Vagina (tissue), 2 donors: ENCODE results near the gene PROSER2. TPM values are rescaled to one million over a fixed set of nuclear protein-coding genes. Genes with fewer than 3 reads are reported as not detected.

ENCODE experiments used
- DNase-seq, 2 donors: peaks; one replicate each; pipeline ENCODE4 v3.0.0-alpha.2; 2017; ENCODE audit errors: extremely low spot score in 2 of 2
- H3K27ac ChIP-seq: fragments of 200-600 bp; sonication (generic); one replicate; pipeline ENCODE4 v1.5.1; 2019
- H3K27me3 ChIP-seq: fragments of 200-600 bp; sonication (generic); one replicate; pipeline ENCODE4 v1.5.1; 2019
- H3K36me3 ChIP-seq, 2 donors: fragments of 200-600 bp; sonication (generic); one replicate each; pipeline ENCODE4 v1.5.1; 2017 to 2019
- H3K4me1 ChIP-seq: fragments of 200-600 bp; sonication (generic); one replicate; pipeline ENCODE4 v1.5.1; 2019
- H3K4me3 ChIP-seq, 2 donors: fragments of 200-600 bp; sonication (generic); 1 replicate in 1 of 2; 2 replicates in 1 of 2; pipeline ENCODE4 v1.5.1; 2016 to 2019
- H3K9me3 ChIP-seq: fragments of 200-600 bp; sonication (generic); one replicate; pipeline ENCODE4 v1.5.1; 2019
- CTCF ChIP-seq, 3 experiments: fragments of 450-650 bp in 2 of 3; fragments of 200-600 bp in 1 of 3; sonication (generic) in 1 of 3; IDR thresholded peaks; one replicate each; pipeline ENCODE4 v1.5.1; 2017 to 2019; ENCODE audit warnings: antibody characterized with exemption in 3 of 3, mild to moderate bottlenecking in 2 of 3, moderate library complexity in 2 of 3
- POLR2A ChIP-seq, 2 donors: fragments of 450-650 bp; IDR thresholded peaks; one replicate each; pipeline ENCODE4 v1.6.1; 2017; ENCODE audit warnings: antibody characterized with exemption in 2 of 2, mild to moderate bottlenecking in 2 of 2, moderate library complexity in 2 of 2
- POLR2AphosphoS5 ChIP-seq, 2 donors: sonication (generic); formaldehyde crosslinking; IDR thresholded peaks; one replicate each; pipeline ENCODE4 v1.9.0; 2017; ENCODE audit warnings: antibody characterized with exemption in 2 of 2, mild to moderate bottlenecking in 2 of 2, low read depth in 1 of 2; ENCODE audit not compliant: insufficient read depth in 1 of 2
- intact Hi-C: fragments of 100-400 bp; cut with DNase I; formaldehyde crosslinking; loops from one replicate; pipeline ENCODE4 v1.15.1; 2023
- total RNA-seq: library from RNA; depleted of rRNA; stranded (reverse); fragments of >200 nt; gene quantifications from one replicate; pipeline ENCODE4 v1.2.3, GENCODE V29; 2016

Gene PROSER2
- total RNA-seq, 1 donor from 2014 or later: 8.1 TPM

- H3K4me1 ChIP-seq: peaks cover 23% of the 10 kb centered on the region
- TF ChIP-seq CTCF (IDR thresholded peaks at IDR 0.05) (no peak), POLR2A (IDR thresholded peaks at IDR 0.05) (no peak)
- no peaks in the 10 kb centered on the region for H3K9me3 ChIP-seq
- no peak overlapping the region for H3K27ac ChIP-seq
- peak overlapping the region; percentile 50 to 63 for H3K4me3 ChIP-seq
- no peaks in the 10 kb centered on the region for H3K36me3 ChIP-seq
- H3K27me3 ChIP-seq: no peaks in the 10 kb centered on the region
- DNase-seq: no peak
- intact Hi-C loops: loop anchor here (5.0 kb wide), 1 partner anchor 973 kb away; no protein-coding TSS in a partner anchor
Measured at GRCh38 chr10:11824825-11825224, 1.7 kb downstream of the PROSER2 start.

GRCh38 chr10:11825796-11826414 lies 2.7 kb downstream of the PROSER2 start:
- TF ChIP-seq POLR2AphosphoS5 (IDR thresholded peaks at IDR 0.05; ENCODE audit: insufficient read depth in 1 of 2, low read depth in 1 of 2): no peak
- no peak overlapping the region for H3K27ac ChIP-seq
- DNase-seq: no peak
- intact Hi-C loops: no loop called here
- H3K27me3 ChIP-seq: no peaks in the 10 kb centered on the region
- H3K36me3 ChIP-seq: no peaks in the 10 kb centered on the region
- peaks cover 23% of the 10 kb centered on the region for H3K4me1 ChIP-seq
- no peaks in the 10 kb centered on the region for H3K9me3 ChIP-seq
- H3K4me3 ChIP-seq: no peak overlapping the region

- Histone ChIP-seq H3K36me3 (no peaks in the 10 kb centered on the region), H3K27me3 (no peaks in the 10 kb centered on the region), H3K4me1 (peaks cover 23% of the 10 kb centered on the region), H3K4me3 (no peak overlapping the region), H3K27ac (no peak overlapping the region), H3K9me3 (no peaks in the 10 kb centered on the region)
- intact Hi-C loops: no loop called here
- DNase-seq: no peak
- TF ChIP-seq POLR2AphosphoS5 (IDR thresholded peaks at IDR 0.05; ENCODE audit: insufficient read depth in 1 of 2, low read depth in 1 of 2): no peak
- no peak for TF ChIP-seq POLR2A (IDR thresholded peaks at IDR 0.05)
Measured at GRCh38 chr10:11827006-11827405, 3.9 kb downstream of the PROSER2 start.

GRCh38 chr10:11827414-11827813 lies 4.3 kb downstream of the PROSER2 start:
- Histone ChIP-seq H3K27ac (no peak overlapping the region), H3K4me1 (peaks cover 23% of the 10 kb centered on the region), H3K27me3 (no peaks in the 10 kb centered on the region), H3K4me3 (no peak overlapping the region), H3K9me3 (no peaks in the 10 kb centered on the region), H3K36me3 (no peaks in the 10 kb centered on the region)
- no peak for TF ChIP-seq CTCF (IDR thresholded peaks at IDR 0.05)
- no peak for TF ChIP-seq POLR2A (IDR thresholded peaks at IDR 0.05)
- TF ChIP-seq POLR2AphosphoS5 (IDR thresholded peaks at IDR 0.05; ENCODE audit: insufficient read depth in 1 of 2, low read depth in 1 of 2): no peak
- intact Hi-C loops: no loop called here
- no peak for DNase-seq

- Histone ChIP-seq H3K27me3 (no peaks in the 10 kb centered on the region), H3K4me1 (peaks cover 20% of the 10 kb centered on the region), H3K9me3 (no peaks in the 10 kb centered on the region), H3K4me3 (no peak overlapping the region), H3K36me3 (no peaks in the 10 kb centered on the region), H3K27ac (no peak overlapping the region)
- intact Hi-C loops: no loop called here
- TF ChIP-seq POLR2AphosphoS5 (IDR thresholded peaks at IDR 0.05; ENCODE audit: insufficient read depth in 1 of 2, low read depth in 1 of 2): no peak
- no peak for TF ChIP-seq POLR2A (IDR thresholded peaks at IDR 0.05)
- no peak for TF ChIP-seq CTCF (IDR thresholded peaks at IDR 0.05)
- no peak for DNase-seq
Measured at GRCh38 chr10:11828682-11829284, 5.6 kb downstream of the PROSER2 start.

GRCh38 chr10:11830836-11831519 lies 7.8 kb downstream of the PROSER2 start:
- H3K27me3 ChIP-seq: no peaks in the 10 kb centered on the region
- no peak for DNase-seq
- no peaks in the 10 kb centered on the region for H3K4me1 ChIP-seq
- H3K4me3 ChIP-seq: no peak overlapping the region
- TF ChIP-seq POLR2A (IDR thresholded peaks at IDR 0.05) (no peak), POLR2AphosphoS5 (IDR thresholded peaks at IDR 0.05; ENCODE audit: insufficient read depth in 1 of 2, low read depth in 1 of 2) (no peak), CTCF (IDR thresholded peaks at IDR 0.05) (no peak)
- intact Hi-C loops: no loop called here
- H3K36me3 ChIP-seq: no peaks in the 10 kb centered on the region
- H3K27ac ChIP-seq: no peak overlapping the region
- H3K9me3 ChIP-seq: no peaks in the 10 kb centered on the region
